A549 treated with Mapracorat at 1 μM for 4 hours (cell line): ENCODE results near the gene TPSB2. TPM values are rescaled to one million over a fixed set of nuclear protein-coding genes. Genes with fewer than 3 reads are reported as not detected.

Source experiments
- total RNA-seq: library from RNA; stranded (reverse); fragments of 200-300 nt; extraction: Qiagen RNA extraction; gene quantifications from 5 replicates; pipeline ENCODE4 v1.2.3, GENCODE V29; 2022

TPSB2 gene
- total RNA-seq: not detected in 5 replicates

GRCh38 chr16:1230084-1230470 is at the start of gene TPSB2:
TSS of gene TPSB2 (minus strand) at chr16:1230184. CDS start at chr16:1229951, 233 bp downstream.

DNA sequence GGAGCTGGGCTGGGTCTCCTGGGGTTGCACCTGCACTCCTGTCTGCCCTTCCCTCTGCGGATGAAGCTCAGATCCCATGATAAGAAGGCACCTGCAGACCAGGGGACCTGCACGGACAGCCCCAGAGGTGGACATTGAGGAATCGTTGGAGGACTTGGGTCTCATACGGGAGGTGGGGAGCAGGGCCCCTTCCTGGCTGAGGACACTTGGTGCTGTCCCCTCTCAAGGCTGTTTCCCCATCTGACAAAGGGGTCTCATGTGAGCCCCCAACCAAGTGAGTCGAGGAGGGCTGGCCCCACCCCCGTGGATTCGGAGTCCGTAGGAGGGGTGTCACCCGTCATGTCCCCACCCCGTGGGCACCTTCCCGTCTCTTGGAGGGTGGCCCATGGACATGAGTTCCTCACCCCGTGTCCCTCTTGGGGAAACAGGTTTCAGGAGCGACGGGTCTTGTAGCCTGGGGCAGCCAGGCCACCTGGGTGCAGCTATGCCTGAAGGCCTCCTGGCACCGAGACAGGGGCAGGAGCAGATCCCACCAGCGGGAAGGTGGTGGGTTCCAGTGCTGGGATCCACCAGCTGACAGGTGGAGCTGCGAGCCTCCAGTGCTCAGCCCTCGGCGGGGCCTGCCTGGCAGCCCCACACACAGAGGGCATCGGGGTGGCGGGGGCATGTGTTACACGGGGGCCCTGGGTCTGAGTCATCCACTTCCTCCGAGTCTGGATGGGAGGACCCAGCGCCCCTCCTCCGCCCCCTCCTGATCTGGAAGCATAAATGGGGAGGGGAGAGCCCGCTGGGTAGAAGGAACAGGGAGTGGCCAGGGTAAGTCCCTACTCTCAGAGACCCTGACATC is 25.5 kb upstream of the TPSB2 start, which contains the start of gene TPSD1:
Gene TPSD1, plus strand, starts transcription at position 794 of the 847 bp plus-strand sequence. CDS start 212 bp downstream, outside the sequence.

DNA sequence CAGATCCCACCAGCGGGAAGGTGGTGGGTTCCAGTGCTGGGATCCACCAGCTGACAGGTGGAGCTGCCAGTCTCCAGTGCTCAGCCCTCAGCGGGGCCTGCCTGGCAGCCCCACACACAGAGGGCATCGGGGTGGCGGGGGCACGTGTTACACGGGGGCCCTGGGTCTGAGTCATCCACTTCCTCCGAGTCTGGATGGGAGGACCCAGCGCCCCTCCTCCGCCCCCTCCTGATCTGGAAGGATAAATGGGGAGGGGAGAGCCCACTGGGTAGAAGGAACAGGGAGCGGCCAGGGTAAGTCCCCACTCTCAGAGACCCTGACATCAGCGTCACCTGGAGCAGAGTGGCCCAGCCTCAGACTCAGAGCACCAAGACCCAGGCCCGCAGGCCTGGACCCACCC is 10.5 kb upstream of the TPSB2 start, which contains the start of gene TPSAB1:
Gene TPSAB1, plus strand, starts transcription at position 270 of the 400 bp plus-strand sequence. CDS start 234 bp downstream, outside the sequence.

DNA sequence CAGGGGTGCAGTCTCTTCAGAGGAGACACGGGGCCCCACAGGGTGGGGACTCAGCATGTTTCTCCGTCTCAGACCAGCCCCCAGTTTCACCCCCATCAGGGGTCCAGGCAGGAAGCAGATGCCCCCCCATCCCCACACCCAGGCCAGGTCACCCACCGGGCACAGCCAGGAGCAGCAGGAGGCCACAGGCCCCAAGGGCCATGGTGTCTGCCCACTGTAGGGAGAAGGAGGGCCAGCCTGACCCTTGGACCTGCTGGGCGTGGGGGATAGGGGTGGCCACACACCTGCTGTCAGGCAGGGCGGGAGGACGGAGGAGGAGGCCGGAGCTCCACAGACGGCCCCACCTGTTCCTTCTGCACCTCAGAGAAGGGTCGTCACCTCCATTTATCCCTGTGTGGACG is 4.9 kb downstream of the TPSB2 start, which contains the start of gene TPSG1:
Gene TPSG1, minus strand, starts transcription at position 218 of the 401 bp plus-strand sequence. Its CDS starts 16 bp downstream, at position 202.

Other genes starting within 250 kb of the TPSB2 start
- 1.4 to 2.8 TPM (median 2.6 TPM) in 5 replicates for gene SOX8, start 248.4 kb downstream of the TPSB2 start, total RNA-seq
- gene SSTR5, start 157.4 kb downstream of the TPSB2 start, total RNA-seq: 0.28 to 0.72 TPM (median 0.35 TPM) in 5 replicates
- not detected in 5 replicates for gene C1QTNF8, start 133.9 kb downstream of the TPSB2 start, total RNA-seq
- 9.8 to 17.8 TPM (median 15.9 TPM) in 5 replicates for gene CACNA1H, start 77.1 kb downstream of the TPSB2 start, total RNA-seq
- gene TPSG1, start 4.9 kb downstream of the TPSB2 start, total RNA-seq: not detected in 5 replicates
- gene TPSAB1, start 10.5 kb upstream of the TPSB2 start, total RNA-seq: 0.15 TPM in 1 of 5 replicates, not detected in the others
- gene TPSD1, start 25.9 kb upstream of the TPSB2 start, total RNA-seq: 0.11 TPM in 1 of 5 replicates, not detected in the others
- gene UBE2I, start 79.5 kb upstream of the TPSB2 start, total RNA-seq: 154 to 191 TPM (median 162 TPM) in 5 replicates
- 0.49 to 1.4 TPM (median 1.00 TPM) in 5 replicates for gene BAIAP3, start 103.5 kb upstream of the TPSB2 start, total RNA-seq
- 56.9 to 97.4 TPM (median 93.0 TPM) in 5 replicates for gene TSR3, start 121.7 kb upstream of the TPSB2 start, total RNA-seq
- 24.6 to 38.0 TPM (median 35.0 TPM) in 5 replicates for gene GNPTG, start 121.7 kb upstream of the TPSB2 start, total RNA-seq
- gene UNKL, start 184.5 kb upstream of the TPSB2 start, total RNA-seq: 17.0 to 35.5 TPM (median 32.0 TPM) in 5 replicates
- gene UQCC4, start 190.6 kb upstream of the TPSB2 start, total RNA-seq: 32.7 to 37.9 TPM (median 36.1 TPM) in 5 replicates
- gene PERCC1, start 200.9 kb upstream of the TPSB2 start, total RNA-seq: not detected in 5 replicates
- 0.20 to 0.81 TPM (median 0.32 TPM) in 5 replicates for gene CCDC154, start 214.4 kb upstream of the TPSB2 start, total RNA-seq
- gene CLCN7, start 244.8 kb upstream of the TPSB2 start, total RNA-seq: 45.9 to 78.5 TPM (median 73.6 TPM) in 5 replicates